NCI-H345 (cell line): ENCODE data around the gene GNA12.

Source experiments
- DNase-seq: peaks from one replicate; lab custom pipeline; 2025; lab: John Stamatoyannopoulos, UW

GNA12 gene

GRCh38 chr7:2815875-2816245 is 28.2 kb downstream of the GNA12 start:
- DNase-seq: no peak

DNA sequence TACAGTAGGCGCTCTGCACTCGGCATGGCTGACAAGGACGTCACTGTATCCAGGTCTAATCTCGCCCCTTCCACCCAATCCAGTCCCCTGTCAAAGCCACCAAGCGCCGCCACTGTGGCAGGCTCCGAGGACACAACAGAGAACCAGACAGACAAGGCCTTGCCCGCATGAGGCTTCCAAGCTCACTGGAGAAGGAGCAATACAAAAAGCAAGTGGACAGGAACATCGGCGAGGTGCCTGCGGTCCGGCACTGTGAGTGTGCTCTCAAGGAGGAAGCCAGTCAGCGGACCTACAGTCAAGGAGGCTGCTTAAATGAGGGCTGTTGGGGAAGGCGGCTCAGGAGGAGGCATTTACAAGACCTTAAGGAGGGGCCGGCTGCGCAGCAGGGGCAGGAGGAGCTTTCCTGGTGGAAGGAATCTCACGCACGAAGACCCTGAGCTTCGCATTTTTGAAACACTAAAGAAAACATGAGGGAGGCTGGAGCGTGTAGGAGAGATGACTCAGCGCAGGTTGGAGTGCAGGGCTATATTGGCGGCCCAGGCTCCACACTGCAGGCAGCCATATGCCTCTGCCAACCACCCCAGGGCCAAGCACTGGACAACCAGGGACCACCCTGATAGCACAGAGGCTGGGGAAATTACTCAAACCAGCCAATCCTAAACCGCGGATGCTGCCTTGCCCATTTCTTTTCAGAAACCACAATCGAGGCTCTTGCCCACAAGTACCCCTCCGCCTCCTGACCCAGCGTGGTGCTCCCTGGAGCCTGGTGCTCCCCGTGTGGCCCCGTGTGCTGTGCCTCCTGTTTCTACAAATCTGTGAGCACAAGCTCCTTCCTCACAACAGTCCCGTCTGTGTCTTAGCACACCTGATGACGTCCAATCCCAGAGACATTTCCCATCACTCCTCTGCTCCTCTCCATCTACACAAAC is 28.9 kb downstream of the GNA12 start:
- no peak for DNase-seq

DNA sequence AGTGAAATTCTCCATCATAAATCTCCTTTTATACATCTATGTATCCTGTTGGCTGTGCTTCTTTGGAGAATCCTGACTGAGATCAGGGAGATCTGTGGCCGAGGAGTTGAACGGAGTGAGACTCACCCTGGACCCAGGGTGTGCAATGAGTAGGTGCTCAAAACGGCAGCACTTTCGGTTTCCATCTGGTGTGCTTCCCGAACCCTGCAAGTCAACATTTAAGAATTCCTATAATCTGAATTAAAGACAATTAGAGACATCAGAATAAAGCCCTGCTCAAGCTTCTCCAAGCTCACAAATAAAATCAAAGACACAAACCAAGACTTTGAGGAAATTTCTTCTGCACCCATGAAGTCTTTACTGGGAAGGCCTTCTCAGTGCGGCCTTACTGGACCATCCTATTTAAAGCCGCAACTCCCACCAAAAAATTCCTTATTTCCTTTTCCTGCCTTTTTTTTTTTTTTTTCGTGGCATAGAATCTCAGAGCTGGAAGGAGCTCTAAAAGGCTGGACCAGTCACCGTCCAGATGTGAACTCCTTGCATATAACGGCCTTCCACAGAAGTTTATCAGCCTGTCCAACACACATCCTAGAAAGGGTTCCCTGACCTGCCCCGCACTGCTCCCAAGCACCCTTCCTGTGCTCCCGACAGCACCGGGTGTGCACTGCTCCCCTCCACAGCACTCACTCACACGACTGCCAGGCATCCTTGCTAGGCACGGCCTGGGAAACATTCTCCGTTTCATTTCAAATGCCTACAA is 29.7 kb downstream of the GNA12 start:
- DNase-seq: no peak

DNA sequence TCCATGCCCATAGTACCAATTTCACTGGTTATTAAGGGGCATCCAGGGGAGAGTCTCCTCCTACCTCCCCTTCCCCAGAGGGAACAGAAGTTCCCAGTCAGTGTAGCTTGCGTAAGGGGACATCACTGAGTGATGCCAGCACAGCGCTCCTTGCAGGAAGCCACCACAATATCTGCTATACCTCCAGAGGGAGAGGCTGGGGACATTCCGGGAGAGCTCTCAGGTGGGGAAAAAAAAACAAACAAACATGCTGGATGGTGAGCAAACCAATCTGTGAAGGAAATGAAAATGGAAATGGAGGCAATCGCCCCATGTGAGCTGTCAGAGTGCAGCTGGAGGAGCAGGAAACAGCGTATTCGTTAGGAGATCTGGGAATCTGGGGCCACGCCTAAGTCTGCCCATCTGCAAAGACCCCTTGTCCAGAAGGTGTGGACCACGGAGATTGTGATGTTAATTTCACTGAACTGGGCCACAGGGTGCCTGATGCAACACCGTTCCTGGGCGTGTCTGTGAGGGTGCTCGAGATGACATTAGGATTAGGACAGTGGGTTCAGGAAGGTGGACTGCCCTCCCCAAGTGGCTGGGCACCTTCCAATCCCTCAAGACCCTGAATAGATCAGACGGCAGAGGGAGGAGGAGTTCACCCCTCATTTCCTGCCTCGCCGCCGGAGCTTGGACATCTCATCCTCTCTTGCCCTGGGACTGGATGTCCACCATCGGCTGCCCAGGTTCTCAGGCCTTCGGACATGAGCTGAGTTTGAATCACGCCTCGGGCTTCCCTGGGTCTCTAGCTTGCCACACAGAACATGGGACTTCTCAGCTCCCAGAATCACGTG is 30.5 kb downstream of the GNA12 start:
- no peak for DNase-seq

GRCh38 chr7:2812831-2813230 is 31.3 kb downstream of the GNA12 start:
- DNase-seq: no peak

- no peak for DNase-seq
Observed at GRCh38 chr7:2812114-2812487, 32.0 kb downstream of the GNA12 start.

GRCh38 chr7:2811476-2812113 is 32.5 kb downstream of the GNA12 start:
- no peak for DNase-seq

GRCh38 chr7:2810682-2811415 is 33.3 kb downstream of the GNA12 start:
- no peak for DNase-seq

GRCh38 chr7:2809903-2810625 is 34.0 kb downstream of the GNA12 start:
- DNase-seq: no peak

DNA sequence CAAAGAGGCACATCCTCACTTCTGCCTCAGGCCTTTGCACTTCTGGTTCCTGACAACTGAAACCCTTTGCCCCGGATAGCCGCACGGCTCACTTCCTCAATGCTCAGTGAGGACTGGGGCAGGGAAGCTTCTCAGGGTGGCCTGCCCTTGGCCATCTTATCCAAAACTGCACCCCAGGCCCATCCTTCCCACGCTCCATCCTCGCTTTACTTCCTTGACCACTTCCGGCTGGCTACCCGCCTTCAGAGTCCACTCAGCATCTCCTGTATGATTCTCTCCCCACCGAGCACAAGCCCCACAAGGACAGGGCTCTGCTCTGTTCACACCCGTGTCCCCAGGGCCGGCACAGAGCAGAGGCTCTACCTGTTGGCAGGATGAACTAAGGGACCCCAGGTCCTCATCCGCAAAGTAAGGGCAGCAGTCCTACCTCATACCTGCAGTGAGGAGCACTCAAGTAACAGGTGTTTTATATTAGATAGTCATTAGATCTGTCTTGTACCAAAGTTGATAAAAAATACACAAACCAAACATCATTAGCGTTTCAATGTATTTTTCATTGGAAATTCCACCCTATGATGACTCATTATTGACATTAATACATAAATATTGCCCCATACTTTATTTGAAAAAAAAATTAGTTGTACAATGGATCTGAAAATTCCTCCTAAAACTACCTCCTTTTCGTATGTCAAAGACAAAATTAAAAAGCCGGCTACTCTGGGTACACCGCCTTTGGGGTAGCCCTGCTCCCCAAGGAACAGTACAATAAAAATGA is 35.0 kb downstream of the GNA12 start:
- no peak for DNase-seq

GRCh38 chr7:2807845-2808772 is 36.0 kb downstream of the GNA12 start:
- no peak for DNase-seq

GRCh38 chr7:2807460-2807844 is 36.7 kb downstream of the GNA12 start:
- no peak for DNase-seq

- no peak for DNase-seq
Observed at GRCh38 chr7:2806571-2806970, 37.5 kb downstream of the GNA12 start.

DNA sequence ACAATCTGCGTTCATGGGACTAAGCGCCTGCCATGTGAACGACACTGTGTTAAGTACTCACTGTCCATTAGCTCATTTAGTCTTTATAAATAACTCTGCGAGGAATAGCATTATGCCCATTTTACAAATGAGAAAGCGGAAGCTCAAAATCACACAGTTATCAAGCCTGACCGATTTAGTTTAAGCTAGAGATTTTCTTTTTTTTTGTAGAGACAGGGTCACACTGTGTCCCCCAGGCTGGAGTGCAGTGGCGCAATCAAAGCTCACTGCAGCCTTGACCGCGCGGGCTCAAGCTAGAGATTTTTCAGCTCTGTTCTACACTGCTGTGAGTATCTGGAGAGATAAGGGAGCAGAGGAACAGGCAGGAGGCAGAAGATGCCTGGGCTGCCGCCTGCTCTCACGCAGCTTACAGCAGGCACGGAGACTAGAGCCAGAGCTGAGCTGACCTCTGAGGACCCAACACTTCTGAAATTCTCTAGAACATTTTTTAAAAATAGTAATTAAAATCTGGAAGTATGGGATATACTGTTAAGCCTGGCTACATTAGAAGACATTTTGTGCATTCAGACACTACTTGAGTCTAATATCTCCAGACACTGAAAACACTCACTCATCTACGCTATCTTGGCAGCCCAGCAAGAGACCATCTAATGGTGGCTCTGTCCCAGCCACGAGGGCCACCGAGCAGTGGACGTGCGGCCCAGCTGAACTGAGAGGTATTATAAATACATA is 38.7 kb downstream of the GNA12 start:
- DNase-seq: no peak

DNA sequence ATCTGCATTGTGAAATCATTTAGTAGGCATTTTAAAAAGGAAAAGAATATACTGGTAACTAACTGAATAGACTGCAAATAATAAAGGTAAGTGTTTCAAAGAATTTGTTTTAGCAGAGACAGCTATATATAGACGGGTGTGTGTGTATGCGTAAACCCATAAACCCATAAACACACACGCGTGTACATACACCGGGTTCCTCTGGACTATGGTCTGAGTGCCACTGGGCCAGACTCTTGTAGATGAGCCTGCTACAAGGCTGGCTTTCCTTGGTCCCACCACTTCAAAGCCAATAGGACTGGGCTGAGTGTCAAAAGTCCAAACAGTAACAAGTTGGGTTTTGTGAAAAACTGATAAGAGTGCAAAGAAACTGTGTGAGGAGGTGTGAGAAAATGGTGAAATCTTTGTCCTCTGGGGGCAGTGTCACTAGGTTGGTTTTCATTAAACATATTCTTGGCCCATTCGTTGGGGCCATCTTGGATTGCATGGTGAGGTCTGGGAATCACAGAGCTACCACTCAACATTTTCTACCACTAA is 39.8 kb downstream of the GNA12 start:
- no peak for DNase-seq

DNA sequence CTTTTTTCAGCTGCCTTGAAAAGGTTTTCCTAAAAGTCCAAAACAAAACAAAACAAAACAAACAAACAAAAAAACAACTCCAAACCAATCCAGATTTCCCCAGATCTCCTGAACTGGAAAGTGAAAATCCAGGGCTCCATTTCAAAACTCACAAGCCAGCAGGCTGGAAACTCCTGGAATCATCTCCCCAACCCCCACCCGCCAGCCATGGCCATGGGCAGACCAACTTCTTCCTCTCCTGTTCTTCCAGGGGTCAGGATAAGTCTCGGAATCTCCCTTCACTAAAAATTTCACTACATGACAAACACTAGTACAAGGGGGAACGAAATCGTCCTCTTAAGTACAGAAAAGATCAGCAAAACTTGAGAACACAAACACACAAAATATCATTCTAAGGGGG is 40.4 kb downstream of the GNA12 start:
- no peak for DNase-seq

GRCh38 chr7:2803342-2803692 is 40.8 kb downstream of the GNA12 start:
- DNase-seq: no peak
